ENCODE measurements around the gene BAZ1A. TPM values are rescaled to one million over a fixed set of nuclear protein-coding genes. Genes with fewer than 3 reads are reported as not detected.

Gene BAZ1A
- total RNA-seq, 1 experiment from 2014 or later, result 27.2 TPM

- no peak overlapping the region for H3K4me3 ChIP-seq (ENCODE audit: low read depth in 2 of 2, low read length in 2 of 2)
- H3K9me3 ChIP-seq (ENCODE audit: control insufficient read depth, insufficient read depth, low read depth, low read length), result no peaks in the 10 kb centered on the region
- no peak for TF ChIP-seq CTCF (IDR thresholded peaks at IDR 0.05)
- no peak for TF ChIP-seq TCF7L2 (IDR thresholded peaks at IDR 0.05; ENCODE audit: low read depth, low read length)
- TF ChIP-seq SIN3A (IDR thresholded peaks at IDR 0.05; ENCODE audit: borderline replicate concordance, insufficient read depth, low read depth, low read length), result no peak
- no peak for TF ChIP-seq REST (IDR thresholded peaks at IDR 0.05; ENCODE audit: insufficient read depth in 1 of 2, low read depth in 2 of 2, low read length in 1 of 2)
- TF ChIP-seq POLR2AphosphoS5 (IDR thresholded peaks at IDR 0.05; ENCODE audit: low read depth, low read length), result no peak
- no TSS peak for BruUV-seq (replicated peaks)
- no peaks in the 10 kb centered on the region for H3K4me1 ChIP-seq (ENCODE audit: control insufficient read depth, insufficient read depth, low read length)
- CTCF ChIA-PET, result no interaction called here
- in situ Hi-C loops (cut with HindIII; ENCODE audit: low pct_unique_long_range_greater_than_20kb, low sequenced_read_pairs), result no loop called here
- H3K27me3 ChIP-seq (ENCODE audit: control insufficient read depth, insufficient read depth, low read length), result no peaks in the 10 kb centered on the region
- DNase-seq (ENCODE audit: low read depth, low spot score) (no peak), ATAC-seq (no peak)
- H3K36me3 ChIP-seq (ENCODE audit: control insufficient read depth, insufficient read depth, low read length), result peaks cover 10% of the 10 kb centered on the region
- no peak overlapping the region for H3K27ac ChIP-seq (ENCODE audit: low read length)
- intact Hi-C loops (cut with micrococcal nuclease; ENCODE audit: unreplicated experiment), result no loop called here
- POLR2A ChIA-PET, result no interaction called here
Observed at GRCh38 chr14:34792598-34792997, 82.6 kb downstream of the BAZ1A start.

- in situ Hi-C loops (cut with HindIII; ENCODE audit: low pct_unique_long_range_greater_than_20kb, low sequenced_read_pairs), result no loop called here
- no peaks in the 10 kb centered on the region for H3K9me3 ChIP-seq (ENCODE audit: control insufficient read depth, insufficient read depth, low read depth, low read length)
- no peak for TF ChIP-seq SIN3A (IDR thresholded peaks at IDR 0.05; ENCODE audit: borderline replicate concordance, insufficient read depth, low read depth, low read length)
- peaks cover 11% of the 10 kb centered on the region for H3K36me3 ChIP-seq (ENCODE audit: control insufficient read depth, insufficient read depth, low read length)
- no peak for ATAC-seq
- H3K27me3 ChIP-seq (ENCODE audit: control insufficient read depth, insufficient read depth, low read length), result no peaks in the 10 kb centered on the region
- H3K4me3 ChIP-seq (ENCODE audit: low read depth in 2 of 2, low read length in 2 of 2), result no peak overlapping the region
- DNase-seq (ENCODE audit: low read depth, low spot score), result no peak
- CTCF ChIA-PET, result no interaction called here
- BruUV-seq (replicated peaks), result no TSS peak
- H3K4me1 ChIP-seq (ENCODE audit: control insufficient read depth, insufficient read depth, low read length), result no peaks in the 10 kb centered on the region
- no peak overlapping the region for H3K27ac ChIP-seq (ENCODE audit: low read length)
- intact Hi-C loops (cut with micrococcal nuclease; ENCODE audit: unreplicated experiment), result no loop called here
- POLR2A ChIA-PET, result interaction anchor here (0.6 kb wide), 1 partner anchor 300 kb away, joined by 3 read pairs; no protein-coding TSS in a partner anchor
Observed at GRCh38 chr14:34785223-34786006, 89.7 kb downstream of the BAZ1A start.

GRCh38 chr14:34782031-34782430 is 93.1 kb downstream of the BAZ1A start:
- DNase-seq (ENCODE audit: low read depth, low spot score) (no peak), ATAC-seq (no peak)
- Histone ChIP-seq H3K27me3 (ENCODE audit: control insufficient read depth, insufficient read depth, low read length) (no peaks in the 10 kb centered on the region), H3K4me3 (ENCODE audit: low read depth in 2 of 2, low read length in 2 of 2) (no peak overlapping the region), H3K36me3 (ENCODE audit: control insufficient read depth, insufficient read depth, low read length) (peaks cover 16% of the 10 kb centered on the region), H3K4me1 (ENCODE audit: control insufficient read depth, insufficient read depth, low read length) (no peaks in the 10 kb centered on the region), H3K9me3 (ENCODE audit: control insufficient read depth, insufficient read depth, low read depth, low read length) (no peaks in the 10 kb centered on the region), H3K27ac (ENCODE audit: low read length) (no peak overlapping the region)
- TF ChIP-seq POLR2AphosphoS5 (IDR thresholded peaks at IDR 0.05; ENCODE audit: low read depth, low read length) (no peak), REST (IDR thresholded peaks at IDR 0.05; ENCODE audit: insufficient read depth in 1 of 2, low read depth in 2 of 2, low read length in 1 of 2) (no peak), CTCF (IDR thresholded peaks at IDR 0.05) (no peak), TCF7L2 (IDR thresholded peaks at IDR 0.05; ENCODE audit: low read depth, low read length) (no peak), SIN3A (IDR thresholded peaks at IDR 0.05; ENCODE audit: borderline replicate concordance, insufficient read depth, low read depth, low read length) (no peak)
- POLR2A ChIA-PET, result no interaction called here
- CTCF ChIA-PET, result no interaction called here
- no TSS peak for BruUV-seq (replicated peaks)
- intact Hi-C loops (cut with micrococcal nuclease; ENCODE audit: unreplicated experiment) (no loop called here), in situ Hi-C loops (cut with HindIII; ENCODE audit: low pct_unique_long_range_greater_than_20kb, low sequenced_read_pairs) (no loop called here)

Data from Panc1 (cell line).